Endothelial cell of umbilical vein (primary cell): Measurements from ENCODE around the gene KCTD17. TPM values are rescaled to one million over a fixed set of nuclear protein-coding genes. Genes with fewer than 3 reads are reported as not detected.

Experiments
- BruUV-seq: library from RNA; stranded (reverse); fragments of 400-500 nt; replicated peaks from 2 replicates; lab custom pipeline; 2021; lab: Mats Ljungman, UMichigan
- CTCF ChIA-PET: fragments of 300-600, 350-600 bp; sonication (Branson Sonifier 250); formaldehyde crosslinking; loops from one replicate; lab custom pipeline; 2021; ENCODE audit warnings: antibody characterized with exemption, inconsistent platforms; lab: Charles Lee
- POLR2A ChIA-PET: fragments of 300-600, 350-600 bp; sonication (Branson Sonifier 250); formaldehyde crosslinking; loops from one replicate; lab custom pipeline; 2021; ENCODE audit warnings: antibody characterized with exemption, inconsistent platforms; lab: Charles Lee
- DNase-seq: peaks from one replicate; pipeline ENCODE4 v3.0.0-alpha.2; 2011; ENCODE audit warnings: low read depth, low spot score
- FAIRE-seq: peaks from 2 replicates; lab custom pipeline; 2011; peaks lifted over from hg19 to GRCh38; lab: Jason Lieb, UNC
- H2AFZ ChIP-seq: 2 replicates; pipeline ENCODE4 v1.6.0; 2012; ENCODE audit warnings: low read depth, low read length, control low read depth, inconsistent platforms
- H3K27ac ChIP-seq: 2 replicates; pipeline ENCODE4 v1.5.1; 2011; ENCODE audit warnings: low read depth, mild to moderate bottlenecking, control low read depth, low read length, moderate library complexity; ENCODE audit not compliant: insufficient read depth
- H3K27me3 ChIP-seq, 2 experiments: 2 replicates each; pipeline versions ENCODE4 v1.6.0 to v1.6.1; 2011; ENCODE audit warnings: low read length in 2 of 2, mixed read lengths in 1 of 2; ENCODE audit not compliant: control insufficient read depth in 2 of 2, insufficient read depth in 2 of 2
- H3K36me3 ChIP-seq, 2 experiments: 2 replicates in 1 of 2; 3 replicates in 1 of 2; pipeline ENCODE4 v1.5.1; 2011; ENCODE audit warnings: low read length in 2 of 2, mild to moderate bottlenecking in 1 of 2, moderate library complexity in 1 of 2; ENCODE audit not compliant: control insufficient read depth in 2 of 2, insufficient read depth in 2 of 2; ENCODE audit errors: extremely low read depth in 1 of 2
- H3K4me1 ChIP-seq: 3 replicates; pipeline ENCODE4 v1.5.1; 2011; ENCODE audit warnings: mild to moderate bottlenecking, low read length; ENCODE audit not compliant: control insufficient read depth, insufficient read depth; ENCODE audit errors: extremely low read depth
- H3K4me2 ChIP-seq: 2 replicates; pipeline ENCODE4 v1.6.1; 2011; ENCODE audit warnings: low read length, control low read depth, mixed read lengths; ENCODE audit not compliant: insufficient read depth
- H3K4me3 ChIP-seq, 3 experiments: fragments of 200-600 bp in 1 of 3; sonication (generic), shearing (Covaris generic) in 1 of 3; replicated peaks in 1 of 3; 2 replicates each; pipeline ENCODE4 v1.5.1; 2011 to 2016; ENCODE audit warnings: control low read depth in 3 of 3, low read length in 3 of 3, mild to moderate bottlenecking in 2 of 3, inconsistent platforms in 1 of 3, low read depth in 1 of 3, moderate library complexity in 1 of 3; ENCODE audit not compliant: insufficient read depth in 1 of 3
- H3K79me2 ChIP-seq: 2 replicates; pipeline ENCODE4 v1.6.0; 2012; ENCODE audit warnings: low read length, inconsistent platforms; ENCODE audit not compliant: control insufficient read depth, insufficient read depth
- H3K9ac ChIP-seq: replicated peaks from 2 replicates; pipeline ENCODE3; 2011; ENCODE audit warnings: low read length, control low read depth; ENCODE audit not compliant: insufficient read depth; ENCODE audit errors: extremely low read depth
- H3K9me1 ChIP-seq: replicated peaks from 3 replicates; pipeline ENCODE4 v1.6.0; 2011; ENCODE audit warnings: mild to moderate bottlenecking, low read length; ENCODE audit not compliant: control insufficient read depth, insufficient read depth; ENCODE audit errors: extremely low read depth
- H3K9me3 ChIP-seq: replicated peaks from 2 replicates; pipeline ENCODE4 v1.5.1; 2012; ENCODE audit warnings: low read length, inconsistent platforms; ENCODE audit not compliant: control insufficient read depth, insufficient read depth
- H4K20me1 ChIP-seq: replicated peaks from 2 replicates; pipeline ENCODE3; 2011; ENCODE audit warnings: mild to moderate bottlenecking, low read length; ENCODE audit not compliant: control insufficient read depth, insufficient read depth; ENCODE audit errors: extremely low read depth
- EZH2 ChIP-seq: IDR thresholded peaks from 2 replicates; pipeline ENCODE4 v1.6.1; 2012; ENCODE audit warnings: borderline replicate concordance, low read depth, mild to moderate bottlenecking, moderate library complexity, low read length, inconsistent platforms; ENCODE audit not compliant: severe bottlenecking
- FOS ChIP-seq: IDR thresholded peaks from 2 replicates; pipeline ENCODE4 v1.6.1; 2011; ENCODE audit warnings: mild to moderate bottlenecking, low read length, moderate library complexity, borderline replicate concordance; ENCODE audit not compliant: insufficient read depth
- GATA2 ChIP-seq: IDR thresholded peaks from 2 replicates; pipeline ENCODE4 v1.7.0; 2011; ENCODE audit warnings: low read depth, mild to moderate bottlenecking, moderate library complexity, mixed read lengths, low read length; ENCODE audit not compliant: insufficient read length, insufficient read depth
- JUN ChIP-seq: IDR thresholded peaks from 2 replicates; pipeline ENCODE4 v1.6.1; 2011; ENCODE audit warnings: borderline replicate concordance, low read depth; ENCODE audit not compliant: insufficient read length, insufficient read depth
- MYC ChIP-seq: IDR thresholded peaks from one replicate; pipeline ENCODE4 v1.6.1; 2011; ENCODE audit warnings: mild to moderate bottlenecking, low read depth, low read length
- POLR2A ChIP-seq: IDR thresholded peaks from 2 replicates; pipeline ENCODE4 v1.6.1; 2012; ENCODE audit warnings: low read depth, mild to moderate bottlenecking, control low read depth, low read length
- POLR2AphosphoS5 ChIP-seq: IDR thresholded peaks from 2 replicates; pipeline ENCODE4 v1.6.1; 2012; ENCODE audit warnings: low read depth, mild to moderate bottlenecking, control low read depth, low read length, moderate library complexity; ENCODE audit not compliant: insufficient read depth
- dilution Hi-C: fragments of 300-500 bp; cut with MboI; formaldehyde crosslinking; loops from one replicate; pipeline ENCODE4 v1.15.0; 2019; ENCODE audit warnings: low sequenced_read_pairs; ENCODE audit not compliant: extremely low pct_ligation_motif_present
- intact Hi-C: fragments of 100-400 bp; cut with micrococcal nuclease; formaldehyde crosslinking; loops from one replicate; pipeline ENCODE4 v1.10.0; 2022
- polyA plus RNA-seq, 4 experiments: library from polyadenylated mRNA; depleted of rRNA in 3 of 4; stranded (reverse) in 3 of 4; unstranded in 1 of 4; fragments of >200 nt; gene quantifications; 2 replicates each; pipeline versions ENCODE4 v1.2.1 to v1.2.3, GENCODE V29; 2011 to 2012; ENCODE audit warnings: missing spikeins in 1 of 4
- total RNA-seq: library from RNA; stranded (reverse); gene quantifications from 2 replicates; pipeline ENCODE4 v1.2.3, GENCODE V29; 2021
- TF ChIP-seq, protein P1 (sequence below), 2 donors: IDR thresholded peaks; 1 replicate in 1 of 2; 2 replicates in 1 of 2; pipeline ENCODE4 v1.5.1; 2011; ENCODE audit warnings: low read length in 2 of 2, mild to moderate bottlenecking in 2 of 2, moderate library complexity in 2 of 2, control low read depth in 1 of 2, inconsistent platforms in 1 of 2, low read depth in 1 of 2; ENCODE audit not compliant: insufficient read depth in 1 of 2; ENCODE audit errors: extremely low read depth in 1 of 2
- TF ChIP-seq, protein P2 (sequence below): IDR thresholded peaks from 2 replicates; pipeline ENCODE4 v1.6.1; 2011; ENCODE audit not compliant: insufficient read depth, insufficient read length

KCTD17 gene
- total and polyA plus RNA-seq, 2 donors (not counting 3 experiments of a cell fraction or from before 2014, with no cell fraction given) = 59.2 to 73.0 TPM

DNA sequence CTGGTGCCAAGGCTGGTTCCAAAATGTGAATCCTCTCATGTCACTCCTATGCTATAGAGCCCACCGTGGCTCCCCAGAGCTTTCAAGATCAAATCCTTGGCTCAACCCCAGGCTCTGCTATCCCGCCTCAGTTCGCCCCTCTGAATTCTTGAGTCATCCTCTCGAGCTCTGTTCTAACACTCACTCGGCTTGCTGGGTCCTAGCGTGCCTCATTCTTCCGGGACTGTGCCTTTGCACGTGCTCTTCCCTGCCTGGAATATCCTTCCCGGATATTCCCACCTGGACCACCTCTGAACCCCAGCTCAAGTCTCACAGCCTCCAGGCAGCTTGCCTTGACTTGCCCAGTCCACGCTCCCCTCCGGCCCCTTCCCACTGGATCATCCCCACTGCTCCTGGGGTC lies 13.0 kb downstream of the KCTD17 start:
- Histone ChIP-seq H3K9me1 (no peaks in the 10 kb centered on the region), H3K9me3 (no peaks in the 10 kb centered on the region), H4K20me1 (no peaks in the 10 kb centered on the region), H2AFZ (no peak overlapping the region), H3K36me3 (peaks cover 0 to 13% of the 10 kb centered on the region in 2 experiments), H3K4me3 (no peak overlapping the region), H3K27me3 (peaks cover 8 to 9% of the 10 kb centered on the region in 2 experiments), H3K9ac (no peak overlapping the region), H3K27ac (no peak overlapping the region), H3K79me2 (no peaks in the 10 kb centered on the region), H3K4me1 (no peaks in the 10 kb centered on the region), H3K4me2 (no peak overlapping the region)
- no peak for DNase-seq
- intact Hi-C loops (no loop called here), dilution Hi-C loops (no loop called here)
- FAIRE-seq = no peak
- ChIA-PET CTCF (interaction anchor here (2.0 kb wide), 1 partner anchor 21 kb away, joined by 4 read pairs; no protein-coding TSS in a partner anchor), POLR2A (no interaction called here)
- no peak for TF ChIP-seq POLR2AphosphoS5
- no peak for TF ChIP-seq MYC
- TF ChIP-seq JUN = no peak
- TF ChIP-seq FOS = no peak
- TF ChIP-seq GATA2 = no peak
- no TSS peak for BruUV-seq

DNA sequence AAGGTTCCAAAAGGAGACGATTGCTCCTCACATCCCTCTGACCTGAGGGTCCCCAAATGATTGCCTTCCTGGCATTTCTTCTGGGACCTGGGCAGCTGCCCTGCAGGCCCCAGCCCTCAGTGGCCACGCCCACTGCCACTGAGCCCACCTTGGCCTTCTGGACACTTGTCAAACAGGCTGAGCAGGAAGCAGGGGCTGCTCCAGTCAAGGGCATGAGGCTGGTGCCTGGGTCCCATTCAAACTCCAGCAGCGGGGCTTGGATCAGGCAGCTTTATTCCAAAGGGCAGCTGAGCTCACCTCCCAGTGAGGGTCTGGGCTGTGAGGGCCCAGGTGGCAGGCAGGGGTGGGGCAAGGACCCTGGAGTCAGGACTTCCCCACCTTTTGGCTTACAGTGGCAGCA lies 13.6 kb downstream of the KCTD17 start:
- Histone ChIP-seq H3K9me3 (no peaks in the 10 kb centered on the region), H3K4me2 (no peak overlapping the region), H3K79me2 (no peaks in the 10 kb centered on the region), H3K36me3 (peaks cover 0 to 9% of the 10 kb centered on the region in 2 experiments), H3K4me1 (no peaks in the 10 kb centered on the region), H3K27ac (no peak overlapping the region), H3K27me3 (peaks cover 13 to 15% of the 10 kb centered on the region in 2 experiments), H3K9me1 (no peaks in the 10 kb centered on the region), H2AFZ (no peak overlapping the region), H4K20me1 (no peaks in the 10 kb centered on the region), H3K4me3 (no peak overlapping the region), H3K9ac (no peak overlapping the region)
- ChIA-PET POLR2A (no interaction called here), CTCF (interaction anchor here (2.0 kb wide), 1 partner anchor 22 kb away, joined by 4 read pairs; no protein-coding TSS in a partner anchor)
- TF ChIP-seq POLR2AphosphoS5 (no peak), GATA2 (no peak), MYC (no peak), FOS (no peak), JUN (no peak), EZH2 (no peak), POLR2A (no peak)
- TF ChIP-seq, protein P1, sequence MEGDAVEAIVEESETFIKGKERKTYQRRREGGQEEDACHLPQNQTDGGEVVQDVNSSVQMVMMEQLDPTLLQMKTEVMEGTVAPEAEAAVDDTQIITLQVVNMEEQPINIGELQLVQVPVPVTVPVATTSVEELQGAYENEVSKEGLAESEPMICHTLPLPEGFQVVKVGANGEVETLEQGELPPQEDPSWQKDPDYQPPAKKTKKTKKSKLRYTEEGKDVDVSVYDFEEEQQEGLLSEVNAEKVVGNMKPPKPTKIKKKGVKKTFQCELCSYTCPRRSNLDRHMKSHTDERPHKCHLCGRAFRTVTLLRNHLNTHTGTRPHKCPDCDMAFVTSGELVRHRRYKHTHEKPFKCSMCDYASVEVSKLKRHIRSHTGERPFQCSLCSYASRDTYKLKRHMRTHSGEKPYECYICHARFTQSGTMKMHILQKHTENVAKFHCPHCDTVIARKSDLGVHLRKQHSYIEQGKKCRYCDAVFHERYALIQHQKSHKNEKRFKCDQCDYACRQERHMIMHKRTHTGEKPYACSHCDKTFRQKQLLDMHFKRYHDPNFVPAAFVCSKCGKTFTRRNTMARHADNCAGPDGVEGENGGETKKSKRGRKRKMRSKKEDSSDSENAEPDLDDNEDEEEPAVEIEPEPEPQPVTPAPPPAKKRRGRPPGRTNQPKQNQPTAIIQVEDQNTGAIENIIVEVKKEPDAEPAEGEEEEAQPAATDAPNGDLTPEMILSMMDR (IDR thresholded peaks at IDR 0.05; ENCODE audit: extremely low read depth in 1 of 2, insufficient read depth in 1 of 2, low read depth in 1 of 2, low read length in 2 of 2) = no peak
- TF ChIP-seq, protein P2, sequence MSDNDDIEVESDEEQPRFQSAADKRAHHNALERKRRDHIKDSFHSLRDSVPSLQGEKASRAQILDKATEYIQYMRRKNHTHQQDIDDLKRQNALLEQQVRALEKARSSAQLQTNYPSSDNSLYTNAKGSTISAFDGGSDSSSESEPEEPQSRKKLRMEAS = no peak
- no TSS peak for BruUV-seq
- dilution Hi-C loops (no loop called here), intact Hi-C loops (no loop called here)
- DNase-seq (no peak), FAIRE-seq (no peak)
